ENCODE measurements around the gene RPL10A. TPM values are rescaled to one million over a fixed set of nuclear protein-coding genes. Genes with fewer than 3 reads are reported as not detected.

RPL10A gene
- total and polyA plus RNA-seq, 2 of the 13 experiments (the other 11 are each of a cell fraction or from before 2014, with no cell fraction given), result 1,854 to 2,726 TPM

DNA sequence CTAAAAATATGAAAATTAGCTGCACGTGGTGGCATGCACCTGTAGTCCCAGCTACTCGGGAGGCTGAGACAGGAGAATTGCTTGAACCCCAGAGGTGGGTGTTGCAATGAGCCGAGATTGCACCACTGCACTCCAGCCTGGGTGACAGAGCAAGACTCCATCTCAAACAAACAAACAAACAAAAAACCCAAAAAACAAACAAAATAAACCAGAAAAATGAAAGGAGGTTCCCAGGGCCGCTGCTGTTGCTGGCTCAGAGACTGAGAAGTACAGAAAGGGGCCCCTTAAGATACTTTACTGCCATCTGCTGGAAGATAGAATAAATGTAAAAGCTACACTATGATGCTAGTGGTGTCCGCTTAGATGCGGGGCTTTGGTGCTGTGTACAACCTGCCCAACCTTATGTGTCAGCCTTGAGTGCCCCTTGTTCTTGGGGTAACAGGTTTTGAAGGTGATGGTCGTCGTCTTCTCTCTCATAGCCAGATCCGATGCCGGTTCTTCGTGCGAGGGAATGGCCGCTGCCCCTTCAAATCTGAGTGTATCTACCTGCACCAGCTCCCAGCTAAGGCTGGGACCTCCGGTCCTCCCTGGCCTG, 18.8 kb upstream of the RPL10A start (continued):
- TF ChIP-seq HDAC2 (CRISPR knock-in tag; IDR thresholded peaks at IDR 0.05) (0 out of 2 replicates have a peak, but pooled peaks have one; percentile 16), XRCC5 (optimal IDR thresholded peaks at IDR 0.05; ENCODE audit: low read length) (peak; percentile 51), ERF (CRISPR knock-in tag; IDR thresholded peaks at IDR 0.05) (no peak), NR3C1 (CRISPR knock-in tag; IDR thresholded peaks at IDR 0.05) (no peak), ZMYM2 (CRISPR knock-in tag; IDR thresholded peaks at IDR 0.05) (0 out of 2 replicates have a peak, but pooled peaks have one; percentile 58), SETDB1 (CRISPR knock-in tag; IDR thresholded peaks at IDR 0.05; ENCODE audit: borderline replicate concordance) (no peak), JARID2 (CRISPR knock-in tag; IDR thresholded peaks at IDR 0.05; ENCODE audit: insufficient replicate concordance) (no peak), RELA (CRISPR knock-in tag; IDR thresholded peaks at IDR 0.05) (no peak), PHF5A (CRISPR knock-in tag; IDR thresholded peaks at IDR 0.05; ENCODE audit: low read depth, unreplicated experiment) (no peak), GABPB1 (CRISPR knock-in tag; IDR thresholded peaks at IDR 0.05) (0 out of 2 replicates have a peak, but pooled peaks have one; percentile 10), THRA (CRISPR knock-in tag; IDR thresholded peaks at IDR 0.05; ENCODE audit: borderline replicate concordance) (0 out of 2 replicates have a peak, but pooled peaks have one; percentile 30), RBM39 (IDR thresholded peaks at IDR 0.05; ENCODE audit: low read depth, low read length, poor library complexity, severe bottlenecking) (no peak), PRDM4 (CRISPR knock-in tag; IDR thresholded peaks at IDR 0.05; ENCODE audit: borderline replicate concordance) (no peak), KMT2A (CRISPR knock-in tag; IDR thresholded peaks at IDR 0.05) (no peak), MEF2D (CRISPR knock-in tag; IDR thresholded peaks at IDR 0.05) (peak; percentile 35; the same call in 1 of the 2 replicates), KAT7 (CRISPR knock-in tag; IDR thresholded peaks at IDR 0.05; ENCODE audit: borderline replicate concordance) (no peak), ZNF605 (CRISPR knock-in tag; IDR thresholded peaks at IDR 0.05) (peak; percentile 64; the same call in 1 of the 2 replicates), ATF6 (CRISPR knock-in tag; conservative IDR thresholded peaks at IDR 0.05) (0 out of 2 replicates have a peak, but pooled peaks have one; percentile 62), ZNF672 (CRISPR knock-in tag; IDR thresholded peaks at IDR 0.05) (no peak), SP5 (CRISPR knock-in tag; IDR thresholded peaks at IDR 0.05; ENCODE audit: borderline replicate concordance, low read depth) (no peak), ZNF317 (CRISPR knock-in tag; IDR thresholded peaks at IDR 0.05) (peak; percentile 46; the same call in 1 of the 2 replicates)
- TF ChIP-seq, protein P1, sequence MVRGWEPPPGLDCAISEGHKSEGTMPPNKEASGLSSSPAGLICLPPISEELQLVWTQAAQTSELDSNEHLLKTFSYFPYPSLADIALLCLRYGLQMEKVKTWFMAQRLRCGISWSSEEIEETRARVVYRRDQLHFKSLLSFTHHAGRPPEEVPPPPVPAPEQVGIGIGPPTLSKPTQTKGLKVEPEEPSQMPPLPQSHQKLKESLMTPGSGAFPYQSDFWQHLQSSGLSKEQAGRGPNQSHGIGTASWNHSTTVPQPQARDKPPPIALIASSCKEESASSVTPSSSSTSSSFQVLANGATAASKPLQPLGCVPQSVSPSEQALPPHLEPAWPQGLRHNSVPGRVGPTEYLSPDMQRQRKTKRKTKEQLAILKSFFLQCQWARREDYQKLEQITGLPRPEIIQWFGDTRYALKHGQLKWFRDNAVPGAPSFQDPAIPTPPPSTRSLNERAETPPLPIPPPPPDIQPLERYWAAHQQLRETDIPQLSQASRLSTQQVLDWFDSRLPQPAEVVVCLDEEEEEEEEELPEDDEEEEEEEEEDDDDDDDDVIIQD (CRISPR knock-in tag; IDR thresholded peaks at IDR 0.05; ENCODE audit: low read depth), result 0 out of 2 replicates have a peak, but pooled peaks have one; percentile 13
